GM23338 (cell line): Measurements from ENCODE around the gene NDUFA7.
A peak's percentile ranks its signal among the peaks of the same experiment; 100 is the strongest.

ENCODE experiments used
- CREB1 ChIP-seq: fragments of 250-450 bp; sonication (Bioruptor Pico); IDR thresholded peaks from 2 replicates; pipeline ENCODE4 v1.5.0; 2020; ENCODE audit warnings: low read depth, mild to moderate bottlenecking, moderate library complexity
- EZH2 ChIP-seq: fragments of 200-600 bp; sonication (generic); IDR thresholded peaks from one replicate; pipeline ENCODE4 v1.8.0; 2017; ENCODE audit warnings: antibody characterized with exemption, mild to moderate bottlenecking, low read depth; ENCODE audit not compliant: unreplicated experiment
- EZH2phosphoT487 ChIP-seq: fragments of 200-600 bp; sonication (generic); IDR thresholded peaks from one replicate; pipeline ENCODE4 v1.8.1; 2018; ENCODE audit warnings: antibody characterized with exemption; ENCODE audit not compliant: unreplicated experiment
- JUNB ChIP-seq: IDR thresholded peaks from one replicate; pipeline ENCODE4 v1.6.1; 2016; ENCODE audit warnings: antibody characterized with exemption; ENCODE audit not compliant: unreplicated experiment
- NANOG ChIP-seq: IDR thresholded peaks from 2 replicates; pipeline ENCODE4 v1.6.1; 2016; ENCODE audit warnings: antibody characterized with exemption, borderline replicate concordance
- POLR2AphosphoS5 ChIP-seq: IDR thresholded peaks from 2 replicates; pipeline ENCODE4 v1.6.1; 2016; ENCODE audit warnings: antibody characterized with exemption, low read depth
- STAT1 ChIP-seq: IDR thresholded peaks from one replicate; pipeline ENCODE4 v1.6.1; 2016; ENCODE audit warnings: antibody characterized with exemption; ENCODE audit not compliant: unreplicated experiment
- ZNF114 ChIP-seq: fragments of 250-450 bp; sonication (Bioruptor Pico); IDR thresholded peaks from 2 replicates; pipeline ENCODE4 v1.5.0; 2020; ENCODE audit warnings: mild to moderate bottlenecking, moderate library complexity
- ZNF331 ChIP-seq: fragments of 250-450 bp; sonication (Bioruptor Pico); IDR thresholded peaks from 2 replicates; pipeline ENCODE4 v1.5.0; 2020; ENCODE audit warnings: low read depth, mild to moderate bottlenecking, moderate library complexity
- TF ChIP-seq, protein P1 (sequence below), 2 experiments: fragments of 200-600 bp in 1 of 2; sonication (generic) in 1 of 2; conservative IDR thresholded peaks; 2 replicates each; pipeline versions ENCODE4 v1.5.1 to v1.6.1; 2016 to 2017; ENCODE audit warnings: antibody characterized with exemption in 2 of 2, low read depth in 2 of 2, mild to moderate bottlenecking in 2 of 2, moderate library complexity in 1 of 2
- TF ChIP-seq, protein P2 (sequence below): IDR thresholded peaks from one replicate; pipeline ENCODE4 v1.6.1; 2018; ENCODE audit warnings: antibody characterized with exemption; ENCODE audit not compliant: unreplicated experiment
- TF ChIP-seq, protein P3 (sequence below): IDR thresholded peaks from 2 replicates; pipeline ENCODE4 v1.6.1; 2016; ENCODE audit warnings: antibody characterized with exemption
- TF ChIP-seq, protein P4 (sequence below): fragments of 250-450 bp; sonication (Bioruptor Pico); IDR thresholded peaks from 2 replicates; pipeline ENCODE4 v1.5.0; 2020; ENCODE audit warnings: mild to moderate bottlenecking, moderate library complexity

GRCh38 chr19:8321067-8321985, at the start of gene NDUFA7, which contains the start of gene RPS28:
- TF ChIP-seq, protein P1, sequence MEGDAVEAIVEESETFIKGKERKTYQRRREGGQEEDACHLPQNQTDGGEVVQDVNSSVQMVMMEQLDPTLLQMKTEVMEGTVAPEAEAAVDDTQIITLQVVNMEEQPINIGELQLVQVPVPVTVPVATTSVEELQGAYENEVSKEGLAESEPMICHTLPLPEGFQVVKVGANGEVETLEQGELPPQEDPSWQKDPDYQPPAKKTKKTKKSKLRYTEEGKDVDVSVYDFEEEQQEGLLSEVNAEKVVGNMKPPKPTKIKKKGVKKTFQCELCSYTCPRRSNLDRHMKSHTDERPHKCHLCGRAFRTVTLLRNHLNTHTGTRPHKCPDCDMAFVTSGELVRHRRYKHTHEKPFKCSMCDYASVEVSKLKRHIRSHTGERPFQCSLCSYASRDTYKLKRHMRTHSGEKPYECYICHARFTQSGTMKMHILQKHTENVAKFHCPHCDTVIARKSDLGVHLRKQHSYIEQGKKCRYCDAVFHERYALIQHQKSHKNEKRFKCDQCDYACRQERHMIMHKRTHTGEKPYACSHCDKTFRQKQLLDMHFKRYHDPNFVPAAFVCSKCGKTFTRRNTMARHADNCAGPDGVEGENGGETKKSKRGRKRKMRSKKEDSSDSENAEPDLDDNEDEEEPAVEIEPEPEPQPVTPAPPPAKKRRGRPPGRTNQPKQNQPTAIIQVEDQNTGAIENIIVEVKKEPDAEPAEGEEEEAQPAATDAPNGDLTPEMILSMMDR (conservative IDR thresholded peaks at IDR 0.05; ENCODE audit: low read depth in 2 of 2): peak in 1 of 2 experiments; percentile 30; a peak in 1 of 4 replicates
- TF ChIP-seq ZNF331 (no peak), POLR2AphosphoS5 (peak; percentile 93), EZH2phosphoT487 (no peak), EZH2 (no peak), JUNB (no peak), CREB1 (CRISPR knock-in tag) (peak; percentile 96), ZNF114 (peak; percentile 55; the same call in 1 of the 2 replicates), STAT1 (no peak), NANOG (no peak)
- TF ChIP-seq, protein P2, sequence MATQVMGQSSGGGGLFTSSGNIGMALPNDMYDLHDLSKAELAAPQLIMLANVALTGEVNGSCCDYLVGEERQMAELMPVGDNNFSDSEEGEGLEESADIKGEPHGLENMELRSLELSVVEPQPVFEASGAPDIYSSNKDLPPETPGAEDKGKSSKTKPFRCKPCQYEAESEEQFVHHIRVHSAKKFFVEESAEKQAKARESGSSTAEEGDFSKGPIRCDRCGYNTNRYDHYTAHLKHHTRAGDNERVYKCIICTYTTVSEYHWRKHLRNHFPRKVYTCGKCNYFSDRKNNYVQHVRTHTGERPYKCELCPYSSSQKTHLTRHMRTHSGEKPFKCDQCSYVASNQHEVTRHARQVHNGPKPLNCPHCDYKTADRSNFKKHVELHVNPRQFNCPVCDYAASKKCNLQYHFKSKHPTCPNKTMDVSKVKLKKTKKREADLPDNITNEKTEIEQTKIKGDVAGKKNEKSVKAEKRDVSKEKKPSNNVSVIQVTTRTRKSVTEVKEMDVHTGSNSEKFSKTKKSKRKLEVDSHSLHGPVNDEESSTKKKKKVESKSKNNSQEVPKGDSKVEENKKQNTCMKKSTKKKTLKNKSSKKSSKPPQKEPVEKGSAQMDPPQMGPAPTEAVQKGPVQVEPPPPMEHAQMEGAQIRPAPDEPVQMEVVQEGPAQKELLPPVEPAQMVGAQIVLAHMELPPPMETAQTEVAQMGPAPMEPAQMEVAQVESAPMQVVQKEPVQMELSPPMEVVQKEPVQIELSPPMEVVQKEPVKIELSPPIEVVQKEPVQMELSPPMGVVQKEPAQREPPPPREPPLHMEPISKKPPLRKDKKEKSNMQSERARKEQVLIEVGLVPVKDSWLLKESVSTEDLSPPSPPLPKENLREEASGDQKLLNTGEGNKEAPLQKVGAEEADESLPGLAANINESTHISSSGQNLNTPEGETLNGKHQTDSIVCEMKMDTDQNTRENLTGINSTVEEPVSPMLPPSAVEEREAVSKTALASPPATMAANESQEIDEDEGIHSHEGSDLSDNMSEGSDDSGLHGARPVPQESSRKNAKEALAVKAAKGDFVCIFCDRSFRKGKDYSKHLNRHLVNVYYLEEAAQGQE: no peak
- TF ChIP-seq, protein P3, sequence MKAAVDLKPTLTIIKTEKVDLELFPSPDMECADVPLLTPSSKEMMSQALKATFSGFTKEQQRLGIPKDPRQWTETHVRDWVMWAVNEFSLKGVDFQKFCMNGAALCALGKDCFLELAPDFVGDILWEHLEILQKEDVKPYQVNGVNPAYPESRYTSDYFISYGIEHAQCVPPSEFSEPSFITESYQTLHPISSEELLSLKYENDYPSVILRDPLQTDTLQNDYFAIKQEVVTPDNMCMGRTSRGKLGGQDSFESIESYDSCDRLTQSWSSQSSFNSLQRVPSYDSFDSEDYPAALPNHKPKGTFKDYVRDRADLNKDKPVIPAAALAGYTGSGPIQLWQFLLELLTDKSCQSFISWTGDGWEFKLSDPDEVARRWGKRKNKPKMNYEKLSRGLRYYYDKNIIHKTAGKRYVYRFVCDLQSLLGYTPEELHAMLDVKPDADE: peak; percentile 90
- TF ChIP-seq, protein P4, sequence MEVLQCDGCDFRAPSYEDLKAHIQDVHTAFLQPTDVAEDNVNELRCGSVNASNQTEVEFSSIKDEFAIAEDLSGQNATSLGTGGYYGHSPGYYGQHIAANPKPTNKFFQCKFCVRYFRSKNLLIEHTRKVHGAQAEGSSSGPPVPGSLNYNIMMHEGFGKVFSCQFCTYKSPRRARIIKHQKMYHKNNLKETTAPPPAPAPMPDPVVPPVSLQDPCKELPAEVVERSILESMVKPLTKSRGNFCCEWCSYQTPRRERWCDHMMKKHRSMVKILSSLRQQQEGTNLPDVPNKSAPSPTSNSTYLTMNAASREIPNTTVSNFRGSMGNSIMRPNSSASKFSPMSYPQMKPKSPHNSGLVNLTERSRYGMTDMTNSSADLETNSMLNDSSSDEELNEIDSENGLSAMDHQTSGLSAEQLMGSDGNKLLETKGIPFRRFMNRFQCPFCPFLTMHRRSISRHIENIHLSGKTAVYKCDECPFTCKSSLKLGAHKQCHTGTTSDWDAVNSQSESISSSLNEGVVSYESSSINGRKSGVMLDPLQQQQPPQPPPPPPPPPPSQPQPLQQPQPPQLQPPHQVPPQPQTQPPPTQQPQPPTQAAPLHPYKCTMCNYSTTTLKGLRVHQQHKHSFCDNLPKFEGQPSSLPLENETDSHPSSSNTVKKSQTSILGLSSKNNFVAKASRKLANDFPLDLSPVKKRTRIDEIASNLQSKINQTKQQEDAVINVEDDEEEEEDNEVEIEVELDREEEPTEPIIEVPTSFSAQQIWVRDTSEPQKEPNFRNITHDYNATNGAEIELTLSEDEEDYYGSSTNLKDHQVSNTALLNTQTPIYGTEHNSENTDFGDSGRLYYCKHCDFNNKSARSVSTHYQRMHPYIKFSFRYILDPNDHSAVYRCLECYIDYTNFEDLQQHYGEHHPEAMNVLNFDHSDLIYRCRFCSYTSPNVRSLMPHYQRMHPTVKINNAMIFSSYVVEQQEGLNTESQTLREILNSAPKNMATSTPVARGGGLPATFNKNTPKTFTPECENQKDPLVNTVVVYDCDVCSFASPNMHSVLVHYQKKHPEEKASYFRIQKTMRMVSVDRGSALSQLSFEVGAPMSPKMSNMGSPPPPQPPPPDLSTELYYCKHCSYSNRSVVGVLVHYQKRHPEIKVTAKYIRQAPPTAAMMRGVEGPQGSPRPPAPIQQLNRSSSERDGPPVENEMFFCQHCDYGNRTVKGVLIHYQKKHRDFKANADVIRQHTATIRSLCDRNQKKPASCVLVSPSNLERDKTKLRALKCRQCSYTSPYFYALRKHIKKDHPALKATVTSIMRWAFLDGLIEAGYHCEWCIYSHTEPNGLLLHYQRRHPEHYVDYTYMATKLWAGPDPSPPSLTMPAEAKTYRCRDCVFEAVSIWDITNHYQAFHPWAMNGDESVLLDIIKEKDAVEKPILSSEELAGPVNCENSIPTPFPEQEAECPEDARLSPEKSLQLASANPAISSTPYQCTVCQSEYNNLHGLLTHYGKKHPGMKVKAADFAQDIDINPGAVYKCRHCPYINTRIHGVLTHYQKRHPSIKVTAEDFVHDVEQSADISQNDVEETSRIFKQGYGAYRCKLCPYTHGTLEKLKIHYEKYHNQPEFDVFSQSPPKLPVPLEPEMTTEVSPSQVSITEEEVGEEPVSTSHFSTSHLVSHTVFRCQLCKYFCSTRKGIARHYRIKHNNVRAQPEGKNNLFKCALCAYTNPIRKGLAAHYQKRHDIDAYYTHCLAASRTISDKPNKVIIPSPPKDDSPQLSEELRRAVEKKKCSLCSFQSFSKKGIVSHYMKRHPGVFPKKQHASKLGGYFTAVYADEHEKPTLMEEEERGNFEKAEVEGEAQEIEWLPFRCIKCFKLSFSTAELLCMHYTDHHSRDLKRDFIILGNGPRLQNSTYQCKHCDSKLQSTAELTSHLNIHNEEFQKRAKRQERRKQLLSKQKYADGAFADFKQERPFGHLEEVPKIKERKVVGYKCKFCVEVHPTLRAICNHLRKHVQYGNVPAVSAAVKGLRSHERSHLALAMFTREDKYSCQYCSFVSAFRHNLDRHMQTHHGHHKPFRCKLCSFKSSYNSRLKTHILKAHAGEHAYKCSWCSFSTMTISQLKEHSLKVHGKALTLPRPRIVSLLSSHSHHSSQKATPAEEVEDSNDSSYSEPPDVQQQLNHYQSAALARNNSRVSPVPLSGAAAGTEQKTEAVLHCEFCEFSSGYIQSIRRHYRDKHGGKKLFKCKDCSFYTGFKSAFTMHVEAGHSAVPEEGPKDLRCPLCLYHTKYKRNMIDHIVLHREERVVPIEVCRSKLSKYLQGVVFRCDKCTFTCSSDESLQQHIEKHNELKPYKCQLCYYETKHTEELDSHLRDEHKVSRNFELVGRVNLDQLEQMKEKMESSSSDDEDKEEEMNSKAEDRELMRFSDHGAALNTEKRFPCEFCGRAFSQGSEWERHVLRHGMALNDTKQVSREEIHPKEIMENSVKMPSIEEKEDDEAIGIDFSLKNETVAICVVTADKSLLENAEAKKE (CRISPR knock-in tag): no peak
